Left ventricle myocardium inferior (tissue), 1 donor: ENCODE results near the gene CFAP58. TPM values are rescaled to one million over a fixed set of nuclear protein-coding genes. Genes with fewer than 3 reads are reported as not detected.
A peak's percentile ranks its signal among the peaks of the same experiment; 100 is the strongest.

ENCODE experiments used
- DNase-seq: peaks from one replicate; pipeline ENCODE4 v3.0.0-alpha.2; 2020
- H3K27ac ChIP-seq: fragments of 200-600 bp; replicated peaks from 2 replicates; pipeline ENCODE4 v1.8.0; 2021
- H3K27me3 ChIP-seq: fragments of 200-600 bp; 2 replicates; pipeline ENCODE4 v1.8.0; 2021; ENCODE audit warnings: low read depth
- H3K36me3 ChIP-seq: fragments of 200-600 bp; 2 replicates; pipeline ENCODE4 v1.8.0; 2021
- H3K4me1 ChIP-seq: fragments of 200-600 bp; 2 replicates; pipeline ENCODE4 v1.8.0; 2021
- H3K4me3 ChIP-seq: fragments of 200-600 bp; 2 replicates; pipeline ENCODE4 v1.8.0; 2021; ENCODE audit warnings: mild to moderate bottlenecking, moderate library complexity
- H3K9me3 ChIP-seq: fragments of 200-600 bp; replicated peaks from 2 replicates; pipeline ENCODE4 v1.8.0; 2021
- intact Hi-C: fragments of 100-400 bp; cut with micrococcal nuclease; formaldehyde crosslinking; loops from one replicate; pipeline ENCODE4 v1.11.0; 2022
- total RNA-seq: library from RNA; stranded (reverse); fragmentation: NEBNext Ultra II Directional; extraction: Animal tissue kit (Norgen Biotek cat#: 25700); gene quantifications from one replicate; pipeline ENCODE4 v1.2.1, GENCODE V29; 2021
- TF ChIP-seq, protein P1 (sequence below): fragments of 200-600 bp; IDR thresholded peaks from 2 replicates; pipeline ENCODE4 v1.8.0; 2021; ENCODE audit warnings: antibody characterized with exemption, mild to moderate bottlenecking, borderline replicate concordance
- donor health status: DM: no; HTN: yes; CAD: no; lungs with severe emphysema.

CFAP58 gene
- total RNA-seq, 1 donor from 2014 or later = 3.5 TPM

DNA sequence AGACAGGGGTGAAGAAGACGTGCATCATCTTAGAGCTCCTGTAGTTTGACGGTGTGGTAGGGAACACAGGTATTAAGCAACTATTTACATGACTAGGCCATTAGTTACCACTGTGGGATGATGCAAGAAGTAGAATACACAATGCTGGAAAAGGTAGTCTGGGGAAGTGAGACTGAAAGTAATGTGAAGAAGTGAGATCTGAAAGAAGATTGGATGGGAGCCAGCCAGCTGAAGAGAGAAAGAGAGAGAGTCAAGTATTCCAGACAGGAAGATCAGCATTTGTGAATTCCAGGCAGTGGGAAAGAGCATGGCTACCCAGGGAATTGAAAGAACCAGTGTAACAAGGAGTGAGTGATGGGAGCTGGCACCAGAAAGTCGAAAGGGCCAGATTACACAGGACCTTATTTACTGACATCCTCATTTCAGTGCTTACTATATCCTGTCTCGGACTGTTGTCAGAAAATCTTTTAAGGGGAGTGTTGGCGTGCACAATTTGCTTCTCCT, 4.0 kb upstream of the CFAP58 start:
- intact Hi-C loops = loop anchor here (5.0 kb wide), 2 partner anchors 42 to 57 kb away; no protein-coding TSS in a partner anchor
- H3K4me1 ChIP-seq = peaks cover 30% of the 10 kb centered on the region
- TF ChIP-seq, protein P1, sequence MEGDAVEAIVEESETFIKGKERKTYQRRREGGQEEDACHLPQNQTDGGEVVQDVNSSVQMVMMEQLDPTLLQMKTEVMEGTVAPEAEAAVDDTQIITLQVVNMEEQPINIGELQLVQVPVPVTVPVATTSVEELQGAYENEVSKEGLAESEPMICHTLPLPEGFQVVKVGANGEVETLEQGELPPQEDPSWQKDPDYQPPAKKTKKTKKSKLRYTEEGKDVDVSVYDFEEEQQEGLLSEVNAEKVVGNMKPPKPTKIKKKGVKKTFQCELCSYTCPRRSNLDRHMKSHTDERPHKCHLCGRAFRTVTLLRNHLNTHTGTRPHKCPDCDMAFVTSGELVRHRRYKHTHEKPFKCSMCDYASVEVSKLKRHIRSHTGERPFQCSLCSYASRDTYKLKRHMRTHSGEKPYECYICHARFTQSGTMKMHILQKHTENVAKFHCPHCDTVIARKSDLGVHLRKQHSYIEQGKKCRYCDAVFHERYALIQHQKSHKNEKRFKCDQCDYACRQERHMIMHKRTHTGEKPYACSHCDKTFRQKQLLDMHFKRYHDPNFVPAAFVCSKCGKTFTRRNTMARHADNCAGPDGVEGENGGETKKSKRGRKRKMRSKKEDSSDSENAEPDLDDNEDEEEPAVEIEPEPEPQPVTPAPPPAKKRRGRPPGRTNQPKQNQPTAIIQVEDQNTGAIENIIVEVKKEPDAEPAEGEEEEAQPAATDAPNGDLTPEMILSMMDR = no peak
- no peaks in the 10 kb centered on the region for H3K9me3 ChIP-seq
- peak overlapping the region; percentile 44 for H3K4me3 ChIP-seq
- no peaks in the 10 kb centered on the region for H3K36me3 ChIP-seq
- H3K27ac ChIP-seq = peak overlapping the region; percentile 69
- DNase-seq = no peak
- no peaks in the 10 kb centered on the region for H3K27me3 ChIP-seq

GRCh38 chr10:104350127-104350635, 3.5 kb upstream of the CFAP58 start:
- TF ChIP-seq, protein P1 = peak; percentile 79
- intact Hi-C loops = loop anchor here (5.0 kb wide), 2 partner anchors 43 to 58 kb away; no protein-coding TSS in a partner anchor
- Histone ChIP-seq H3K27ac (peak overlapping the region; percentile 69), H3K9me3 (no peaks in the 10 kb centered on the region), H3K4me1 (peaks cover 28% of the 10 kb centered on the region), H3K36me3 (no peaks in the 10 kb centered on the region), H3K4me3 (peak overlapping the region; percentile 44), H3K27me3 (no peaks in the 10 kb centered on the region)
- DNase-seq = no peak

GRCh38 chr10:104351061-104351702, 2.5 kb upstream of the CFAP58 start:
- DNase-seq = no peak
- intact Hi-C loops = loop anchor here (5.0 kb wide), 2 partner anchors 44 to 59 kb away; no protein-coding TSS in a partner anchor

DNA sequence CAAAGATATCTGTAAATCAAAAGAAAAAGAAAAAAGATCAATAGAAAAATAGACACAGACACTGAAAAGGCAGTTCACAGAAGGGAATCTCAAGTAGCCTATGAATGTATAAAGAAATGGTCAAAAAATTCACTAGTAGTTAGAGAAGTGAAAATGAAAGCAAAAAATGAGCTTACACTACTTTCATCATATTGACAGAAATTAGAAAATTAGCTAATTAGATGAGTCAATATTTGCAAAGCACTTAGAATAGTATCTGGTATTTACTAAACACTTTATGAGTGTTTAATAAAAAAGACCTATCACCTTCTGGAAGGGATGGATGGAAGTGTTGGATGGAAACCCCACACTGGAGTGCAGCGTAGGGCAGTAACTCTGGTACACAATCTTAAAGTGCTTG, 1.7 kb upstream of the CFAP58 start:
- DNase-seq = no peak

More at GRCh38 chr10:104351061-104351702, 2.5 kb upstream of the CFAP58 start:
- no peak overlapping the region for H3K27ac ChIP-seq
- no peaks in the 10 kb centered on the region for H3K36me3 ChIP-seq
- peaks cover 28% of the 10 kb centered on the region for H3K4me1 ChIP-seq
- H3K27me3 ChIP-seq = no peaks in the 10 kb centered on the region
- no peaks in the 10 kb centered on the region for H3K9me3 ChIP-seq
- TF ChIP-seq, protein P1 = no peak
- no peak overlapping the region for H3K4me3 ChIP-seq

DNA sequence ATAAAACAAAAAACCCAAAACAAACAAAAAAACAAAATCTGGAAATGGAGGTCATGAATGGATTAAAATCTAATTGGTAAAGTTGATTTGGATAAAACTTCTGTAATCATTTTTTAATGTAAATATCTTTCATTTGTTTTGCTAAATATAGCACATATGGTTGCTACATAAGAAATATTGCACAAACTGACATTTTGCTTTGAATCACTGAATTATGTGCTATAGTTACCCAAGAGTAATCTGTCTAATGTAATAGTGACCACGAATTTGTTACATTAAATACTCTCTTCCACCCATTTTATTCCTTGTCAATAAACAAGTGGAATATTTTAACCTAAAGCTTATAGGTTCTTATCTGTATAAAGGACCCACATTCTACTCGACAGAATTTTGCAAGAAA, 6.2 kb downstream of the CFAP58 start:
- no peak for DNase-seq
- Histone ChIP-seq H3K27ac (no peak overlapping the region), H3K4me3 (no peak overlapping the region), H3K4me1 (no peaks in the 10 kb centered on the region), H3K9me3 (no peaks in the 10 kb centered on the region), H3K36me3 (no peaks in the 10 kb centered on the region), H3K27me3 (no peaks in the 10 kb centered on the region)
- intact Hi-C loops = no loop called here
- TF ChIP-seq, protein P1 = no peak

More for the DNA sequence above, 1.7 kb upstream of the CFAP58 start:
- peaks cover 28% of the 10 kb centered on the region for H3K4me1 ChIP-seq
- no peak overlapping the region for H3K4me3 ChIP-seq
- H3K27ac ChIP-seq = no peak overlapping the region
- H3K9me3 ChIP-seq = no peaks in the 10 kb centered on the region
- H3K27me3 ChIP-seq = no peaks in the 10 kb centered on the region
- intact Hi-C loops = loop anchor here (5.0 kb wide), 2 partner anchors 45 to 60 kb away; no protein-coding TSS in a partner anchor
- TF ChIP-seq, protein P1 = no peak
- no peaks in the 10 kb centered on the region for H3K36me3 ChIP-seq
